OCI-M1 (cell line): ENCODE results near the gene MSL1.

ENCODE experiments used
- DNase-seq: peaks from one replicate; lab custom pipeline; 2025; lab: John Stamatoyannopoulos, UW

The MSL1 gene

GRCh38 chr17:40091691-40092397 lies 29.9 kb upstream of the MSL1 start:
- DNase-seq = no peak

DNA sequence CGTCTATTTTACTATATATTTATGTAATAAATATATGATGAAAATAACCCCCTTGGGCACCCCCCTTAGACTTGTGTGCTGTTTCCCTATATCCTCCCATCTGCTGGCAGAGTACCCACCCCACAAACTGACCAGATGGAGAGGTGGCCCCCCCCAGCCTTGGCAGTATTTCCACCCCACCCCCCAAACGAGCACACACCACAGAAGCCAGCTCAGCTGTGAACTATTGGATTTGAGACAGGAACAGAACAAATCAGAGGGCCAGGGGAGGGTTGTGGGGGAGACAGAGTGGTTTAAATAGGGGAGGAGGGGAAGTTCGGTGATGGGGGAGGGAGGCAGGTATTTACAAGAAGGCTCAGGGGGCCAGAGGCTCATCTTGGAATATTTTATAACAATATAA lies 29.2 kb upstream of the MSL1 start:
- no peak for DNase-seq

DNA sequence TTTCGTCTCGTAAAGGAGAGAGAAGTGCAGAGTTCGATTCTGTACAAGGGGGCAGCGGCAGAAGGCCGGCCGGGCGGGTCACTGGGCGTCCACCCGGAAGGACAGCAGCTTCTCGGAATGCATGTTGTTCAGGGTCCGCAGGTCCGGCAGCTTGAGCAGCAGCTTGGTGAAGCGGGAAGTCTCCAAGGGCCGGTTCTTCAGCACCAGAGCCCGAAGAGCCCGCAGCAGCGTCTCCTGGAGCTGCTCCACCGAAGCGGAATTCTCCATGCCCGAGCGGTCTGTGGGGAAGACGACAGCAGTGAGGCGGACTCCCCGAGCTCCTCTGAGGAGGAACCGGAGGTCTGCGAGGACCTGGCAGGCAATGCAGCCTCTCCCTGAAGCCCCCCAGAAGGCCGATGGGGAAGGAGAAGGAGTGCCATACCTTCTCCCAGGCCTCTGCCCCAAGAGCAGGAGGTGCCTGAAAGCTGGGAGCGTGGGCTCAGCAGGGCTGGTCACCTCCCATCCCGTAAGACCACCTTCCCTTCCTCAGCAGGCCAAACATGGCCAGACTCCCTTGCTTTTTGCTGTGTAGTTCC lies 28.7 kb upstream of the MSL1 start:
- no peak for DNase-seq

DNA sequence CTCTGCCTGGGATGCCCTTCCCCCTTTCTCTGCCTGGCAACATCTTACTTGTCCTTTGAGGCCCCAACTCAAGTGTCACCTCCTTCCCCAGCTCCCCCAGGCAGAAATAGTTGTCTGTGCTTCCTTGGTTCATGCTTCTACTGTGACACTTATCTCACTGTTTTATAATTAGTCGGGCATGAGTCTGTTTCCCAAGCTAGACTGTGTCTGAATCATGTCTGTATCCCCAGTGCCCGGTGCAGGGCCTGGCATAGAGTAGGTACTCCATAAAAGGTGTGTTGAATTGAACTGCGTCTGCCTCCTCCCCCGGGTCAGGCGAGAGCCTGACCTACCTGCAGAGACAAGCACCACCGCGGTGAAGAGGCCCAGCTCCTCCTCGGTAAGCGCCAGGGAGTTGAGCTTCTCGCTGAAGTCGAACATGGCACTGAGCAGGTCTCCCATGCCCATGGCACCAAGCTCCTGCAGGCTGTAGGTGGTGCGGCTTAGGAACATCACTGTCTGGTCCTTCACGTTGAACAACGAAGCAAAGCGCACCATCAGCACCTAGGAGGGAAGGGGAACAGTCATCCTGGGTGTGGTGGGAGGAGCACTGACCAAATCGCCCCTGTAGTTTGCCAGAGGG lies 28.1 kb upstream of the MSL1 start:
- no peak for DNase-seq

- no peak for DNase-seq
These were observed 26.9 kb upstream of the MSL1 start for GRCh38 chr17:40094874-40095273.

GRCh38 chr17:40095351-40095943 lies 26.3 kb upstream of the MSL1 start:
- DNase-seq = no peak

DNA sequence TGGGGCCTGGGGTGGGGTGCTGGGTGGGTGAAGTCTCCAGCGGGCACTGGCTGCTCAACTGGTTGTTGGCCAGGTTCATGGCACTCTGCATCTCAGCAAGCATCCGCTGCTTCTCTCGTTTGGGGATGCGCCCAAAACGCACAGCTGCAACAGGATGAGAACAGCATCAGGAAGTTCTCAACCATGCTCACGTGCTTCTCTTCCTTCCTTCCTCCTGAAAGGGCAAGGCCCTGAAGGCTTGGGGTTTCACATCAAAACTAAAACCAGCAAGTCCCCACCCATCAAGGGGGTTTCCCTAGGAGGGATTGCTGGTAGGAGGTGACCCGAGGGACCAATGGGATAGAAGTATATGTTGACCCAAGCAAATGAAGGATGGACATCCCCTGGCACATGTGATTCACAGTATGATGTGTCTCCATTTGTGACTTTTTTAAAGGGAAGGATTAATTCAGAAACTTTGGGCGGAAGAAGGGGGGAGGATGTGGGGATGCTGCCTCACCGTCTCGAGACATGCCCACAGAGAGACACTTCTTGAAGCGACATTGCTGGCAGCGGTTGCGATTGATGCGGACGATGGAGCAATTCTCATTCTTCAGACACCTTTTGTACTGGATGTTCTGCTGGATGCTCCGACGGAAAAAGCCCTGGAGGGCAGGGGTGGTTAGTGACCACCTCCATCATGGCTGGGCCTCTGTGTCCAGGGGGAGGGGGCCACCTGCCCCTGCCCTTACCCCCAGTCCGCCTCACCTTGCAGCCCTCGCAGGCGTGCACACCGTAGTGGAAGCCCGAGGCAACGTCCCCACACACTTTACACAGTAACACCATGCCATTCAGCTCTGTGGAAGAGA lies 25.6 kb upstream of the MSL1 start:
- no peak for DNase-seq

DNA sequence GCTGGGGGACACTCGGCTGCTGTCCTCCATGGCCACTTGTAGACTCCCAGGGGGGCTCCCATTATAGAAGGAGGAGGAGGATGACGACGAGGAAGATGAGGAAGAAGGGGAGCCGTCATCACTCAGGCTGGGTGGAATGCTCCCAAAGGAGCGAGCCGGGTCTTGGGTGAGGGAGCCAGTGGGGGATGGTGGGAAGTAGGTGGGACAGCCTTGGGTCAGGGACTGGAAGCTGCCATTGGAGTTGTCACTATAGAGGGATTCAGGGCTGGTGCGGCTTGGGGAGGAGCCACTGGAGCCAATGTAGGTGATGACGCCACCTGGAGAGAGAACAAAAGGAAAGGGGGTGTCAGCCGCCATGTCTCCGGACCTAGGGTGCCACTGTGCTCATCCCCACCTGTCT lies 24.7 kb upstream of the MSL1 start:
- no peak for DNase-seq

- peak; percentile 66 for DNase-seq
These were observed 23.6 kb upstream of the MSL1 start for GRCh38 chr17:40097931-40098845.

- DNase-seq = peak; percentile 99
These were observed 22.7 kb upstream of the MSL1 start for GRCh38 chr17:40098846-40099618.

DNA sequence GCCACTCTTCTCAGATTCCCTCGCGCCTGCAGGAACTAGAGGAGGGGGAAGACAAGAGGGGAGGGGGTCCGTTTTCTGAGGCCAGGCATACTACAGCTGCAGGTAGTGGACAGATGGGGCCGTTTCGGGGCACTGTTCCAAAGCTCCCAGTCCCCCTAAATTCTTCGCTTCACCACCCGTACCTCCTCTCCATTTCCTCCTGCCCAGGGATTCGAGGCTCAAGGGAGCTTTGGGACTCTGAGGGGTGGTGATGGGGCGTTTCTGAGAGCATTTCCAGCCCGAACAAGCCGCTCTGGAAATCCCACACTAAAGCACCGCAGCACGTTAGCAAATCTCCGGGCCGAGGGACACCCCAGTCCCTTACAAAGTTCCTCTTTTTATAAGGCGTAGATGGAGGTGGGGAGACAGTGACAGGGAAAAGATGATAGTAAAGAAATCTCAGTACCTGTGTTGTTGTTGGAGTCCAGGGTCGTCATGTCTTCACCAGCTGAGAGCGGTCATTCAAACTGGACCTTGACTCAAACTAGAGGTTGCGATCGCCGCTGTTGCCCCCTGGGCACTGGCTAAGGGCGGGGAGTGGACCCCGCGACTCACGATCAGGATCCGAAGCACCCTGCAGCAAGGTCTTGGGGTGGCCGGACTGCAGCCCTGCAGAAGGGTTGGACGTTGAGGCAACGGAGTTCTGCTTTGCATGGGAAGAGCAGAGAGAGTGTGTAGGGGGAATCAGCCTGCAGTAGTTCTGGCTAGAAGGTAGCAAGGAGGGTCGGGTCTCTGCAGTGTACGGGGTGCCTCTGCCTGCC lies 22.0 kb upstream of the MSL1 start:
- peak; percentile 65 for DNase-seq

GRCh38 chr17:40100419-40100668 lies 21.4 kb upstream of the MSL1 start, which contains the start of gene NR1D1:
TSS of gene NR1D1 (minus strand) at chr17:40100589. CDS start at chr17:40100094, 495 bp downstream.
- DNase-seq = no peak

DNA sequence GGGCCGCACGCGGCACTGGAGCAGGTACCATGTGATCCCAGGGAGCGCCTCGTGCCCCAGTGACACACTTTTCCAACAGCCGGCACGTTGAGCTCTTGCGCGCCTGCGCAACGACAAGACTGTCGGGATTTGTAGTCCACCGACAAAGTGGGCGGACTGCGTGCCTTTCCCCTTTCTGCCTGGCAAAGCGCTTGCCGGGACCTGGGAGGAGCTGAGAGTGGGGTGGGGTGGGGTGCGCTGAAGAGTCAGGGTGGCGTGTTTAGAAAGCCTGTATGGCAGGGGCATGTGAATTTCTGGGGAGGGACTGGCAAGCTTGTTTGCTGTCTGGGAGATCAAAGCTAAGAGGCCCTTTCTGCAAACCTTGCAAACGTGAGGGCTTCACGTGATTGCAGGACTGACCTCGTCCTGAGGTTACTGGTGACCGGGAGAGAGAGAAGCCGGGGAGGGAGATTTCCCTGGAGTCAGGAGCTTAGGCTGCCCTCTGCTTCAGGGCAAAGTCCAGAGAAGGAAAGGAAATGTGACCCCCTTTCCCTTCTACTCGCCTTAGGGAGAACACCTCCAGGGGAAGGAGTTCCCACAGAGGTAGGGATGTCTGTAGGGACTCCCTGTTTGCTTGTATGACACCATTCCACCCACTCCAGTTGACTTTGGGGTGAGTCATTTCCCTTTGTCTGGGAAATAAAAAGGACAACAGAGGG lies 21.0 kb upstream of the MSL1 start:
- peak; percentile 96 for DNase-seq

- DNase-seq = no peak
These were observed 20.2 kb upstream of the MSL1 start for GRCh38 chr17:40101367-40102210.

- no peak for DNase-seq
These were observed 18.6 kb upstream of the MSL1 start for GRCh38 chr17:40103071-40103661.

DNA sequence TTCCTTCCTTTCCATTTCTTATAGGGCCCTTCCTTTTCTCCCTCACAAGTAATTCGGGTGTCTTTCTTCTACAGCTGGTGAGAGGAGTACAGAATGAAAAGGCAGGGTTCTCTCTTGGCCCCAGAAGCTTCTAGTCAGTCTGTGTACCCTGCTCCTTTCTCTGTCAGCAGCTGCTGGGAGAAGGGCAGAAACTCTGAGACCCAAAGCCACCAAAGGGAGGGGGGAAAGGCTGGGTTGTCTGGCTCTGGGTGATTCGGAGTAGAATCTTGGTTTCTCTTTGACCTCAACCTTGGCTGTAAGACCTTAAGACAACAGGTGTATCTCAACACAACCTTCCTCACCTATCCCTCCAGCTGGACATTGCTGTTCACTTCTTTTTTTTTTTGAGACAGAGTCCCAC lies 18.1 kb upstream of the MSL1 start:
- DNase-seq = no peak

GRCh38 chr17:40104594-40105486 lies 16.9 kb upstream of the MSL1 start:
- DNase-seq = peak; percentile 15
